Measurements from ENCODE around the gene CCDC195. TPM values are rescaled to one million over a fixed set of nuclear protein-coding genes. Genes with fewer than 3 reads are reported as not detected.

Gene CCDC195
- total RNA-seq, 6 experiments from 2014 or later, result not detected

DNA sequence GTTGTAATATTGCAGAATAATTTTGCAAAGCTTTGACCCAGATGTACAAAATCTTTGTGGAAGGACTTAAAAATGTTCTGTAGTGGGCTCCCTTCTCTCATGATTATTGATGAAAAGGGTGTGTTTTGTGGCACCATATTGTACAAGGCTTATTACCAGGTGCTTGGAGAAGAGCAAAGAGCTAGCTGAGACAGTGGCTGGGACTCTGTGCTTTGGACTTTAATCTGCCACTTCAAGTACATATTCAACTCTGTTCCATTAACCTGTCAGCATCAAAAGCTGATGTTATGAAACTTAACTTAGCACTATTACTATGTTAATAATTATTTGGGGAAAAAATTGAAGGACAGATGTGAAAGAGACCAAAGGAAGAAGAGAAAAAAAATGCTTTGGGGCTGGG, 31.0 kb downstream of the CCDC195 start:
- Mint-ChIP-seq H3K4me1 (ENCODE audit: low read depth) (no peaks in the 10 kb centered on the region), H3K4me3 (no peak overlapping the region), H3K27ac (no peak overlapping the region), H3K27me3 (ENCODE audit: insufficient read depth) (peaks cover 10% of the 10 kb centered on the region), H3K36me3 (ENCODE audit: low read depth) (no peaks in the 10 kb centered on the region), H3K9me3 (no peaks in the 10 kb centered on the region)
- DNase-seq, result no peak
- TF ChIP-seq, protein P1, sequence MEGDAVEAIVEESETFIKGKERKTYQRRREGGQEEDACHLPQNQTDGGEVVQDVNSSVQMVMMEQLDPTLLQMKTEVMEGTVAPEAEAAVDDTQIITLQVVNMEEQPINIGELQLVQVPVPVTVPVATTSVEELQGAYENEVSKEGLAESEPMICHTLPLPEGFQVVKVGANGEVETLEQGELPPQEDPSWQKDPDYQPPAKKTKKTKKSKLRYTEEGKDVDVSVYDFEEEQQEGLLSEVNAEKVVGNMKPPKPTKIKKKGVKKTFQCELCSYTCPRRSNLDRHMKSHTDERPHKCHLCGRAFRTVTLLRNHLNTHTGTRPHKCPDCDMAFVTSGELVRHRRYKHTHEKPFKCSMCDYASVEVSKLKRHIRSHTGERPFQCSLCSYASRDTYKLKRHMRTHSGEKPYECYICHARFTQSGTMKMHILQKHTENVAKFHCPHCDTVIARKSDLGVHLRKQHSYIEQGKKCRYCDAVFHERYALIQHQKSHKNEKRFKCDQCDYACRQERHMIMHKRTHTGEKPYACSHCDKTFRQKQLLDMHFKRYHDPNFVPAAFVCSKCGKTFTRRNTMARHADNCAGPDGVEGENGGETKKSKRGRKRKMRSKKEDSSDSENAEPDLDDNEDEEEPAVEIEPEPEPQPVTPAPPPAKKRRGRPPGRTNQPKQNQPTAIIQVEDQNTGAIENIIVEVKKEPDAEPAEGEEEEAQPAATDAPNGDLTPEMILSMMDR (IDR thresholded peaks at IDR 0.05), result no peak

DNA sequence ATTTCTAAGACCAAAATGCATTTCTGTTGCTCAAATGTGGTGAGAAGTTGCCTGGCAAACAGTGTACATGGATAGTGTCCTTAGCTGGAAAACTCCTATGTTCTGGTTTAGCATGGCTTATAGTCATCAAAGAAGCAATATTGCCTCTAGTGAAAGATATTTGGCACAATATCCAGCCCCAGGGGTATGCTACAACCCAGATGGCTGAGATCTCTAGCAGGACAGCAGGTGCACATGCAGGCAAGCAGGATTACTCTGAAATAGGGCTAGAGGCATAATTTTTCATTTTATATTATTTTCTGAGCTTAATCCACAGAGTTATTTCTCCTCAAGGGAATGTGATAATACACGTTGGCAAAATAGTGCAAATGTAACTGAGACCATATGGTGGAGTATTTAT, 34.0 kb downstream of the CCDC195 start:
- Mint-ChIP-seq H3K4me1 (ENCODE audit: low read depth) (peaks cover 21% of the 10 kb centered on the region), H3K27me3 (ENCODE audit: insufficient read depth) (peaks cover 8% of the 10 kb centered on the region), H3K4me3 (no peak overlapping the region), H3K36me3 (ENCODE audit: low read depth) (no peaks in the 10 kb centered on the region), H3K9me3 (no peaks in the 10 kb centered on the region), H3K27ac (no peak overlapping the region)
- DNase-seq, result no peak
- TF ChIP-seq, protein P1 (IDR thresholded peaks at IDR 0.05), result no peak

DNA sequence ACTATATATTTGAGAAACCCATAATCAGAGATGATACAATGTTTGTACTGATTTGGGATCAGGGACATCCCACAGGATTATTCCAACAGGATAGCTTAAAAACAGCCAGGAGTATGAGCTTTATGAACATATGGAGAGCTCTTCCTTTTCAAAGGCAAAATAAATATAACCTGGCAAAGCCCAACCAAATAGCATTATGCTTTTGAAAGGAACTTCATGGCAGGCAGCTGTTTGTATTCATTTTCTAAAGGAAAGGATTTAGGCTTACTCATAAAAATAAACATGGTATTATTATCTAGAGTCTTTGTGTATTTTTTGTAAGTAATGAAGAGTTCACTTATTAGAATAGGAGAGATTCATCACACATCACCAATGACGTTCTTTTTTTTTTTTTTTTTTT, 44.4 kb downstream of the CCDC195 start:
- H3K36me3 Mint-ChIP-seq (ENCODE audit: low read depth), result no peaks in the 10 kb centered on the region
- H3K27ac Mint-ChIP-seq, result no peak overlapping the region
- peaks cover 3% of the 10 kb centered on the region; the same call in 1 of the 2 replicates for H3K27me3 Mint-ChIP-seq (ENCODE audit: insufficient read depth)
- no peak overlapping the region for H3K4me3 Mint-ChIP-seq
- TF ChIP-seq, protein P1 (IDR thresholded peaks at IDR 0.05), result no peak
- H3K9me3 Mint-ChIP-seq, result no peaks in the 10 kb centered on the region
- no peak for DNase-seq
- H3K4me1 Mint-ChIP-seq (ENCODE audit: low read depth), result no peaks in the 10 kb centered on the region

DNA sequence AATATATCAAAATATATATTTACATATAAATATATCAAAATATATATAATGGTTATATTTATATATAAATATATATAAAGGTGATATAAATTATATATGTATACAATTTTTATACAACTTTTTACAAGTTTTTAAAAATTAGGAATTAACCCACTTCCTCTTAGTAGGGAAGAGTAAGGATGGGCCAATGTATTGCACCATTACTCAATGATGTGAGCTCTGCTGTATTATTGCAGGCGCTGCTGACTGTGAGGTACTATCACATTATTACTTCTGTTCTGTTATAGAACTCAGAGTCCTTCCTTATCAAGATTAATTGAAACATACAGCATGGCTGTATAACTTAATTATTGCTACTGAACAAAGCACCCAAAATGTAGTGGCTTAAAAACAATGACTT, 46.0 kb downstream of the CCDC195 start:
- no peaks in the 10 kb centered on the region for H3K36me3 Mint-ChIP-seq (ENCODE audit: low read depth)
- no peak overlapping the region for H3K27ac Mint-ChIP-seq
- no peak overlapping the region for H3K4me3 Mint-ChIP-seq
- no peak for DNase-seq
- H3K4me1 Mint-ChIP-seq (ENCODE audit: low read depth), result no peaks in the 10 kb centered on the region
- H3K27me3 Mint-ChIP-seq (ENCODE audit: insufficient read depth), result no peaks in the 10 kb centered on the region
- TF ChIP-seq, protein P1 (IDR thresholded peaks at IDR 0.05), result no peak
- no peaks in the 10 kb centered on the region for H3K9me3 Mint-ChIP-seq

DNA sequence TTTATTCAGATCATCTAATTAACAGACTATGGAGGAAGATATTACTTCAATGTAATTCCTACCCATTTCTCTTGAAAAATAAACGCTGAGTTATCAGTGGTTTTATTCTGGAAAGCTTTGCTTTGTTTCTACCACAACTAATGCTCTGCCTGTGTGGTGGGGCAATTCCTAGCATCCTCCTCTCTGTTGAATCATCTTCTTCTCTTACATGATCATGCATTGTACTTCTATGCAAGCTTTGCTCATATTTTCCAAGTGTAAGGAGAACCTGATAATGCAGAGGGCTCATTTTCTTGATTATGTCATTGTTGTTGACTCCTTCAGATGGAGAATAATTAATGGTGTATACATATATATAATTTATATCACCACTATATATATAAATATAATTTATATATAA, 46.7 kb downstream of the CCDC195 start:
- peaks cover 1% of the 10 kb centered on the region; the same call in 1 of the 2 replicates for H3K27me3 Mint-ChIP-seq (ENCODE audit: insufficient read depth)
- H3K4me1 Mint-ChIP-seq (ENCODE audit: low read depth), result no peaks in the 10 kb centered on the region
- peaks cover 2% of the 10 kb centered on the region; the same call in 1 of the 2 replicates for H3K9me3 Mint-ChIP-seq
- TF ChIP-seq, protein P1 (IDR thresholded peaks at IDR 0.05), result no peak
- no peak overlapping the region for H3K4me3 Mint-ChIP-seq
- no peak overlapping the region for H3K27ac Mint-ChIP-seq
- H3K36me3 Mint-ChIP-seq (ENCODE audit: low read depth), result no peaks in the 10 kb centered on the region
- no peak for DNase-seq
